Endothelial cell of umbilical vein (primary cell): Measurements from ENCODE around the gene MIPEP. TPM values are rescaled to one million over a fixed set of nuclear protein-coding genes. Genes with fewer than 3 reads are reported as not detected.

ENCODE experiments used
- BruUV-seq: library from RNA; stranded (reverse); fragments of 400-500 nt; replicated peaks from 2 replicates; lab custom pipeline; 2021; lab: Mats Ljungman, UMichigan
- CTCF ChIA-PET: fragments of 300-600, 350-600 bp; sonication (Branson Sonifier 250); formaldehyde crosslinking; loops from one replicate; lab custom pipeline; 2021; ENCODE audit warnings: antibody characterized with exemption, inconsistent platforms; lab: Charles Lee
- POLR2A ChIA-PET: fragments of 300-600, 350-600 bp; sonication (Branson Sonifier 250); formaldehyde crosslinking; loops from one replicate; lab custom pipeline; 2021; ENCODE audit warnings: antibody characterized with exemption, inconsistent platforms; lab: Charles Lee
- DNase-seq: peaks from one replicate; pipeline ENCODE4 v3.0.0-alpha.2; 2011; ENCODE audit warnings: low read depth, low spot score
- FAIRE-seq: peaks from 2 replicates; lab custom pipeline; 2011; peaks lifted over from hg19 to GRCh38; lab: Jason Lieb, UNC
- H2AFZ ChIP-seq: 2 replicates; pipeline ENCODE4 v1.6.0; 2012; ENCODE audit warnings: low read depth, low read length, control low read depth, inconsistent platforms
- H3K27ac ChIP-seq: 2 replicates; pipeline ENCODE4 v1.5.1; 2011; ENCODE audit warnings: low read depth, mild to moderate bottlenecking, control low read depth, low read length, moderate library complexity; ENCODE audit not compliant: insufficient read depth
- H3K27me3 ChIP-seq, 2 experiments: 2 replicates each; pipeline versions ENCODE4 v1.6.0 to v1.6.1; 2011; ENCODE audit warnings: low read length in 2 of 2, mixed read lengths in 1 of 2; ENCODE audit not compliant: control insufficient read depth in 2 of 2, insufficient read depth in 2 of 2
- H3K36me3 ChIP-seq, 2 experiments: 2 replicates in 1 of 2; 3 replicates in 1 of 2; pipeline ENCODE4 v1.5.1; 2011; ENCODE audit warnings: low read length in 2 of 2, mild to moderate bottlenecking in 1 of 2, moderate library complexity in 1 of 2; ENCODE audit not compliant: control insufficient read depth in 2 of 2, insufficient read depth in 2 of 2; ENCODE audit errors: extremely low read depth in 1 of 2
- H3K4me1 ChIP-seq: 3 replicates; pipeline ENCODE4 v1.5.1; 2011; ENCODE audit warnings: mild to moderate bottlenecking, low read length; ENCODE audit not compliant: control insufficient read depth, insufficient read depth; ENCODE audit errors: extremely low read depth
- H3K4me2 ChIP-seq: 2 replicates; pipeline ENCODE4 v1.6.1; 2011; ENCODE audit warnings: low read length, control low read depth, mixed read lengths; ENCODE audit not compliant: insufficient read depth
- H3K4me3 ChIP-seq, 3 experiments: fragments of 200-600 bp in 1 of 3; sonication (generic), shearing (Covaris generic) in 1 of 3; replicated peaks in 1 of 3; 2 replicates each; pipeline ENCODE4 v1.5.1; 2011 to 2016; ENCODE audit warnings: control low read depth in 3 of 3, low read length in 3 of 3, mild to moderate bottlenecking in 2 of 3, inconsistent platforms in 1 of 3, low read depth in 1 of 3, moderate library complexity in 1 of 3; ENCODE audit not compliant: insufficient read depth in 1 of 3
- H3K79me2 ChIP-seq: 2 replicates; pipeline ENCODE4 v1.6.0; 2012; ENCODE audit warnings: low read length, inconsistent platforms; ENCODE audit not compliant: control insufficient read depth, insufficient read depth
- H3K9ac ChIP-seq: replicated peaks from 2 replicates; pipeline ENCODE3; 2011; ENCODE audit warnings: low read length, control low read depth; ENCODE audit not compliant: insufficient read depth; ENCODE audit errors: extremely low read depth
- H3K9me1 ChIP-seq: replicated peaks from 3 replicates; pipeline ENCODE4 v1.6.0; 2011; ENCODE audit warnings: mild to moderate bottlenecking, low read length; ENCODE audit not compliant: control insufficient read depth, insufficient read depth; ENCODE audit errors: extremely low read depth
- H3K9me3 ChIP-seq: replicated peaks from 2 replicates; pipeline ENCODE4 v1.5.1; 2012; ENCODE audit warnings: low read length, inconsistent platforms; ENCODE audit not compliant: control insufficient read depth, insufficient read depth
- H4K20me1 ChIP-seq: replicated peaks from 2 replicates; pipeline ENCODE3; 2011; ENCODE audit warnings: mild to moderate bottlenecking, low read length; ENCODE audit not compliant: control insufficient read depth, insufficient read depth; ENCODE audit errors: extremely low read depth
- EZH2 ChIP-seq: IDR thresholded peaks from 2 replicates; pipeline ENCODE4 v1.6.1; 2012; ENCODE audit warnings: borderline replicate concordance, low read depth, mild to moderate bottlenecking, moderate library complexity, low read length, inconsistent platforms; ENCODE audit not compliant: severe bottlenecking
- FOS ChIP-seq: IDR thresholded peaks from 2 replicates; pipeline ENCODE4 v1.6.1; 2011; ENCODE audit warnings: mild to moderate bottlenecking, low read length, moderate library complexity, borderline replicate concordance; ENCODE audit not compliant: insufficient read depth
- GATA2 ChIP-seq: IDR thresholded peaks from 2 replicates; pipeline ENCODE4 v1.7.0; 2011; ENCODE audit warnings: low read depth, mild to moderate bottlenecking, moderate library complexity, mixed read lengths, low read length; ENCODE audit not compliant: insufficient read length, insufficient read depth
- JUN ChIP-seq: IDR thresholded peaks from 2 replicates; pipeline ENCODE4 v1.6.1; 2011; ENCODE audit warnings: borderline replicate concordance, low read depth; ENCODE audit not compliant: insufficient read length, insufficient read depth
- MAX ChIP-seq: IDR thresholded peaks from 2 replicates; pipeline ENCODE4 v1.6.1; 2011; ENCODE audit not compliant: insufficient read depth, insufficient read length
- MYC ChIP-seq: IDR thresholded peaks from one replicate; pipeline ENCODE4 v1.6.1; 2011; ENCODE audit warnings: mild to moderate bottlenecking, low read depth, low read length
- POLR2A ChIP-seq: IDR thresholded peaks from 2 replicates; pipeline ENCODE4 v1.6.1; 2012; ENCODE audit warnings: low read depth, mild to moderate bottlenecking, control low read depth, low read length
- POLR2AphosphoS5 ChIP-seq: IDR thresholded peaks from 2 replicates; pipeline ENCODE4 v1.6.1; 2012; ENCODE audit warnings: low read depth, mild to moderate bottlenecking, control low read depth, low read length, moderate library complexity; ENCODE audit not compliant: insufficient read depth
- dilution Hi-C: fragments of 300-500 bp; cut with MboI; formaldehyde crosslinking; loops from one replicate; pipeline ENCODE4 v1.15.0; 2019; ENCODE audit warnings: low sequenced_read_pairs; ENCODE audit not compliant: extremely low pct_ligation_motif_present
- intact Hi-C: fragments of 100-400 bp; cut with micrococcal nuclease; formaldehyde crosslinking; loops from one replicate; pipeline ENCODE4 v1.10.0; 2022
- polyA plus RNA-seq, 4 experiments: library from polyadenylated mRNA; depleted of rRNA in 3 of 4; stranded (reverse) in 3 of 4; unstranded in 1 of 4; fragments of >200 nt; gene quantifications; 2 replicates each; pipeline versions ENCODE4 v1.2.1 to v1.2.3, GENCODE V29; 2011 to 2012; ENCODE audit warnings: missing spikeins in 1 of 4
- total RNA-seq: library from RNA; stranded (reverse); gene quantifications from 2 replicates; pipeline ENCODE4 v1.2.3, GENCODE V29; 2021
- TF ChIP-seq, protein P1 (sequence below), 2 donors: IDR thresholded peaks; 1 replicate in 1 of 2; 2 replicates in 1 of 2; pipeline ENCODE4 v1.5.1; 2011; ENCODE audit warnings: low read length in 2 of 2, mild to moderate bottlenecking in 2 of 2, moderate library complexity in 2 of 2, control low read depth in 1 of 2, inconsistent platforms in 1 of 2, low read depth in 1 of 2; ENCODE audit not compliant: insufficient read depth in 1 of 2; ENCODE audit errors: extremely low read depth in 1 of 2

Gene MIPEP
- total and polyA plus RNA-seq, 2 donors (not counting 3 experiments of a cell fraction or from before 2014, with no cell fraction given) = 12.4 to 19.2 TPM

- Histone ChIP-seq H3K27ac (no peak overlapping the region), H3K4me1 (no peaks in the 10 kb centered on the region), H3K9me3 (no peaks in the 10 kb centered on the region), H3K9ac (no peak overlapping the region), H3K9me1 (no peaks in the 10 kb centered on the region), H2AFZ (no peak overlapping the region), H3K4me3 (no peak overlapping the region), H3K4me2 (no peak overlapping the region), H3K27me3 (no peaks in the 10 kb centered on the region), H3K36me3 (no peaks in the 10 kb centered on the region), H3K79me2 (no peaks in the 10 kb centered on the region), H4K20me1 (no peaks in the 10 kb centered on the region)
- BruUV-seq = no TSS peak
- dilution Hi-C loops (no loop called here), intact Hi-C loops (no loop called here)
- ChIA-PET POLR2A (no interaction called here), CTCF (interaction anchor here (1.4 kb wide), 1 partner anchor 27 kb away, joined by 3 read pairs; no protein-coding TSS in a partner anchor)
- FAIRE-seq = no peak
- TF ChIP-seq JUN (no peak), GATA2 (no peak), POLR2A (no peak), MYC (no peak)
- TF ChIP-seq, protein P1, sequence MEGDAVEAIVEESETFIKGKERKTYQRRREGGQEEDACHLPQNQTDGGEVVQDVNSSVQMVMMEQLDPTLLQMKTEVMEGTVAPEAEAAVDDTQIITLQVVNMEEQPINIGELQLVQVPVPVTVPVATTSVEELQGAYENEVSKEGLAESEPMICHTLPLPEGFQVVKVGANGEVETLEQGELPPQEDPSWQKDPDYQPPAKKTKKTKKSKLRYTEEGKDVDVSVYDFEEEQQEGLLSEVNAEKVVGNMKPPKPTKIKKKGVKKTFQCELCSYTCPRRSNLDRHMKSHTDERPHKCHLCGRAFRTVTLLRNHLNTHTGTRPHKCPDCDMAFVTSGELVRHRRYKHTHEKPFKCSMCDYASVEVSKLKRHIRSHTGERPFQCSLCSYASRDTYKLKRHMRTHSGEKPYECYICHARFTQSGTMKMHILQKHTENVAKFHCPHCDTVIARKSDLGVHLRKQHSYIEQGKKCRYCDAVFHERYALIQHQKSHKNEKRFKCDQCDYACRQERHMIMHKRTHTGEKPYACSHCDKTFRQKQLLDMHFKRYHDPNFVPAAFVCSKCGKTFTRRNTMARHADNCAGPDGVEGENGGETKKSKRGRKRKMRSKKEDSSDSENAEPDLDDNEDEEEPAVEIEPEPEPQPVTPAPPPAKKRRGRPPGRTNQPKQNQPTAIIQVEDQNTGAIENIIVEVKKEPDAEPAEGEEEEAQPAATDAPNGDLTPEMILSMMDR (IDR thresholded peaks at IDR 0.05; ENCODE audit: extremely low read depth in 1 of 2, insufficient read depth in 1 of 2, low read depth in 1 of 2, low read length in 2 of 2) = no peak
- no peak for DNase-seq
These were observed 122.3 kb downstream of the MIPEP start for GRCh38 chr13:23766939-23767338.

DNA sequence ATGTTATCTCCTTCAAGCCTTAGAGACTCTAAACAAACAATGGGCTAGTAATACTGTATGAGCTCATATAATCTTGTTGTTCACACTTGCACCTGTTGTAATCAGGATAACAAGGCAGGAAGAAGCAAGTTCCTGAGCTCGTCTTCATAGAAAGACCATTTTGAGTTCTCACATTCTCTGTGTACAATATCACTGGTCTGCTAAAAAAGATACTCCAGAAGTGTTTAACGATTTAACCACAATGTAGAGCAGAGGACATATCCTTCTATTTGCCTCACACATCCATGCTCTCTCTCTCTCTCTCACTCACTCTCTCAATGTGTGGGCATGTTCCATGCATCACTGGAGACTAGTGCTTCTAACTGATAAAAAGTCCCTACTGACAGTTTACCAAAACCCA is 122.9 kb downstream of the MIPEP start:
- dilution Hi-C loops = no loop called here
- TF ChIP-seq MYC = no peak
- no peak for TF ChIP-seq FOS
- TF ChIP-seq, protein P1 (IDR thresholded peaks at IDR 0.05; ENCODE audit: extremely low read depth in 1 of 2, insufficient read depth in 1 of 2, low read depth in 1 of 2, low read length in 2 of 2) = no peak
- TF ChIP-seq POLR2AphosphoS5 = no peak
- TF ChIP-seq JUN = no peak
- TF ChIP-seq MAX = no peak
- TF ChIP-seq POLR2A = no peak
- no peak for TF ChIP-seq EZH2
- no peak for TF ChIP-seq GATA2
- Histone ChIP-seq H3K9me1 (no peaks in the 10 kb centered on the region), H3K4me3 (no peak overlapping the region), H3K4me2 (no peak overlapping the region), H3K27ac (no peak overlapping the region), H3K36me3 (no peaks in the 10 kb centered on the region), H3K9ac (no peak overlapping the region), H3K27me3 (no peaks in the 10 kb centered on the region), H4K20me1 (no peaks in the 10 kb centered on the region), H3K79me2 (no peaks in the 10 kb centered on the region), H2AFZ (no peak overlapping the region), H3K9me3 (no peaks in the 10 kb centered on the region), H3K4me1 (no peaks in the 10 kb centered on the region)
- peak; percentile 96 for FAIRE-seq
- ChIA-PET POLR2A (no interaction called here), CTCF (interaction anchor here (1.4 kb wide), 1 partner anchor 28 kb away, joined by 3 read pairs; no protein-coding TSS in a partner anchor)
- no TSS peak for BruUV-seq
- no peak for DNase-seq
- intact Hi-C loops = no loop called here
